GM21825 (cell line): ENCODE measurements around the gene P2RY12.
"Not testable (repeated sequence)": the region's sequence is repeated elsewhere in the genome, so short reads cannot be mapped to it uniquely, and the experiment has no call there.

Experiments
- ATAC-seq: cut with Tn5 transposase; IDR thresholded peaks from one replicate; pipeline ENCODE4 v1.9.1; 2021; ENCODE audit warnings: mild to moderate bottlenecking, moderate library complexity; ENCODE audit not compliant: unreplicated experiment

The P2RY12 gene

DNA sequence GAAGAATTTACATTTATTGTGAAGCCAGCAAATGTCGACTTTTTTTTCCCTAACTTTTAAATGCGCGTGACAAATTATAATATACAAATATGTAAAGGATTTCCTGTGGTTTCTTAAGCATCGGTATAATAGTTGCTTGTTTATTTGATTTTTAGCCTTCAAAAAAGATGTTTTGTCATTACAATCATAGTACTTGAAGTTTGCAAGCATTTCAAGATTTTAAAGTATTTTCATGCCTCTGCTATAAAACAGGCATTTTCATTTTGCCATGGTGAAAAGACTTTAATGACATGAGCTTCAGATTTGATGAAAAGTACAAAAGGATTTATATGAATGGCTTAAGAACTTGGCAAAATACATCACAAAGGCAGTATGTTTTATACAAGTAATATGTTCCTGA is 9.4 kb upstream of the P2RY12 start:
- ATAC-seq, result no peak

DNA sequence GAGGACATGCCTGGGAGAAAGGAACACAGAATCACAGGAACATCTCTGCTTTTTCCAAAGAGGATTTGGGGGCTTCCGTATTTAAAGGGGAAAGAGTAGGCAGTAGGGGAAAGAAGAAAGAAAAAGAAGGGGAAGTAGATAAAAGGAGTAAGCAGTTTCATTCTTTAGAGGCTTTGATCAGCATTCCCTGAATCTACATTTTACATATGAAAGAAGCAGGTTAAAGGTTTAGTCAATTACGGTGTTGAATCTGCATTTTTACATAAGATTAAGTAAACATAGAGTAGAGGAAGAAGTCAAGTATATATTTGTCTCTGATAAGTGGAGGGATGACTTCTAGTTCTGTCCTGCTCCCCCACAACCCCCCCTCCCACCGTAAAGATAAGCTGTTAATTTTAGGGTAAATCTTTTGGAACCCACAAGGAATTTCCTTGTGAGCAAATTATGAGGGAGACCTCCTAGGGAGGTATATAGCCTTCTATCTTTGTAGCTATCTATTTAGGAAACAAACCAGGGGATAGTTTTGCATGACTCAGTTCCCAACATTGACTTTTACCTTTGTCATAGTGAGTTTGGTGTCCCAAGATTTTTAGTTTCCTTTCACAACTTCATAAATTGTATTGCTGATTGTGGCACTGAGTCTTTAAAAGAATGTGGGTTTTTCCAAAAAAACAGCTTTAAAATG is 8.7 kb upstream of the P2RY12 start:
- ATAC-seq, result no peak

DNA sequence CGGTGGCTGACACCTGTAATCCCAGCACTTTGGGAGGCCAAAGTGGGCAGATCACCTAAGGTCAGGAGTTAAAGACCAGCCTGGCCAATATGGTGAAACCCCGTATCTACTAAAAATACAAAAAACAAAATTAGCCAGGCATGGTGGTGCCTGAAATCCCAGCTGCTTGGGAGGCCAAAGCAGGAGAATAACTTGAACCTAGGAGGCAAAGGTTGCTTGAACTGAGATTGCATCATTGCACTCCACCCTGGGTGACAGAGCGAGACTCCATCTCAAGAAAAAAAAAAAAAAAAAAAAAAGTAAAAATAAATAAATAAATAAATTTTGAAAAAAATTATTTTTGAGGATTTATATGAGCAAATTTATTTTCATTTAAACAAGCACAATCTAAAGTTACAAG is 7.6 kb upstream of the P2RY12 start:
- ATAC-seq, result not testable (repeated sequence)

DNA sequence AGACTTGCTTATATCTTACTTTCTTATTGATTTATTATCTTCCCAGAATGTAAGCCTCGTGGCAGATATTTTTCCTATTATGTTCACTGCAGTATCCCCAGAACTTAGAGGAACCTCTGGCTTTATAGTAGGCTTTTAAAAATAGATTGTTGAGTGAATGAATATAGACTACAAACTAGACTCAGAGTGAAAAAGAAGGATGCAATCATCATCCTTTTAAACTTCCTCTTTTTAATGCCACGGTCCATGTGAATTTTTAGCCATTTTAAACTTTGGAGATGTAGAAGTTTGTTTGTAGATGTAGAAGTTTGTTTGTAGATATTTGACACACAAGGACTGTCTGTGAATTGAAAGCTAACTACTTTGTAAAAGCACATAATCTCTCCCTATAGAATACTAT is 7.2 kb upstream of the P2RY12 start:
- no peak for ATAC-seq

DNA sequence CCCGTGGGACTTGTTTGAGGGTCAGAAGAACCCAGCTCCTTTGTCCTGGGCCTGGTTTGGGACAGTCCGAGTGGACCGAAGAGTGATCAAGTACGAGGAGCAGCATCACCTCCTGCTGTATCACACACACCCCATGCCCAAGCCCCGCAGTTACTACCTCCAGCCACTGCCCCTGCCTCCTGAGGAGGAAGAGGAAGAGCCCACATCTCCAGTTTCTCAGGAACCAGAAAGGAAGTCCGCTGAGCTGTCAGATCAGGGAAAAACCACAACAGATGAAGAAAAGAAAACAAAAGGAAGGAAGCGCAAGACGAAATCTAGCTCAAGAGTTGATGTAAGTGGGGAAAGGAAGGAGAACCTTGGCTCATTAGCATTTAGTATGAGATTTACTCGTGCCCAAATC is 3.3 kb upstream of the P2RY12 start:
- no peak for ATAC-seq

DNA sequence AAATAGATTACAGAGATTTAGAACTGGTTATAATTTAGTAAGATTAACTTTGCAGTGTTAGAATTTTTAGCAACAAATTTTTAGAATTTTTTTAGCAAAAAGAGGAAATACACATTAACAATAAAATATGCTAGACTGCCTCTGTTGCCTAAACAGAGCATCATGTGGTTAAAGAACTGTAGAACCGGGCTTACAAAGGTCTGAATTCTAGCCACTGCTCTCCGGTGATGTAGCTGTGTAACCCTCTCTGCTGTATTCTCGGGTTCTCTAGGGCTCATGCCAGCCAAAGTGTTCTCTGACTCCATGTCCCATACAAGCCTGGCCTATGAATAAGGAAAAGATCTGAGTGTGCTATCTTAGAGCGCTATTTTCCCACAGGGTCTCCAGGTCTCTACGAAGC is 2.9 kb upstream of the P2RY12 start:
- ATAC-seq, result no peak

DNA sequence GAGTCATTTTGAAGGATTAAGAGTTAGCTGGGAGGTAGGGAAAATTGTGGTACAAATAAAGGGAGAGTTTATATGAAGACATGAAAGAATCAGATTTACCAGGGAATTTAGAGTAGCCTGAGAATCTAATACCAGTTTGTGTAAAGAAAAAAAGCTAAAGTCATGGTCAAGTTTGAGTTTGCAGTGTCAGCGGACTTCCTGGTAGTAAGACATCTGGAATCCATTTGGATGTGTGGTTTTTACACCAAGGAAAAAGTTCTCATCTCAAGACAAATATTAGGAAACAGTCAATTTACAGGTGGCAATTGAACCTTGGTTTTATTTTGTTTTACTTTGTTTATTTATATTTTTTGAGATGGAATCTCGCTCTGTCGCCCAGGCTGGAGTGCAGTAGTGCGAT is 1.5 kb upstream of the P2RY12 start:
- no peak for ATAC-seq

DNA sequence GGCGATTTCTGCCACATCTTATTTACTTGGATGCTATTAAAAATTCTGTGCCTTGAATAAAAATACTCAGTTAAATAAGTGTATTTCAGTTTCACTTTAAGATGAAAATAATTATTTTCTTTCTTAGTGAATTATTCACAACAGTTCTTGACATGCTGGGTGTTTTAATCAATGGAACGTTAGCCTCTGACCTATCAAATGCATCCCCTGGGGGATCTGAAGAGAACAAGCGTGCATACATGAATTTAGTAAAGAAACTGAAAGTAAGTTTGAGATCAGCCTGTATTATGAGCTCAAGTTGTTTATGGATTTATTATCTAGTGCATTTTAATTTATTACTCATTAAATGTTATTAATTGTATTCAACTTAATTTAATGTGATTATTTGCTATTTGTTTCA is 597 bp downstream of the P2RY12 start:
- ATAC-seq, result peak; percentile 43

DNA sequence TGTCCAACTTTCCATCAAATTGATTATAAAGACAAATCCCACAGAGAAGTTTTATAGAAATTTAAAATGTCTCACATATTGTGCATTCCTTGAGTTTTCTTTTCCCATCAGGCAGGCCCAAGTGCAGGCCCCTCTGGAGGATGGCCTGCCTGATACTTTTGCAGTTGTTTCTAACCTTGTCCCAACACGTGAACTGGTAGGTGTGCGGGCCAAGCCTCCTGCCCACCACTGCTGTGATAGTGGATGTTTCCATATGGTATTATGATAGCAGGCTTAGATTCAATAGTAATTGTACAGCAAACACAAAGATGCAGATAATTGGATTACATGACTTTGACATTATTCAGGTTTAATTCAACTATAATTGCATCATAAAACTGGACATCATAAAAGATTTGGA is 1.4 kb downstream of the P2RY12 start:
- ATAC-seq, result no peak

DNA sequence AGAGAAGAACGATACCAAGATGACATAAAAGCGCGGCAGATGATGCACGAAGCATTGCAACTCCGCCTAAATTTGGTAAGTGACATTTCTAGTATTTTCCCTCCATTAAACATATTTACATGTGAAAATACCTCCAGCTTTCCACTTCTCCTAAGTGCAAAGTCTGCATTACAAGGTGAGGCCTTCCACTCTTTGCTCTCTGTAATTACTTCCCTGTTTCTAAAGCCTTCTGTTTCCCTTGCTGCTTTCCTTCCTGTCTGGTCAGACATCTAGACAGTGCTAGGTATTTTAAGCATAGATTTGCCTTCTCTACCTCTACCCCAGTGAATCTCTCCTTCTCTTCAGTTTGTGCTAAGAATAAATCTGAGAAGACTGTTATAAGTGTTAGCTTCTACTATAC is 1.9 kb downstream of the P2RY12 start:
- ATAC-seq, result peak; percentile 49

DNA sequence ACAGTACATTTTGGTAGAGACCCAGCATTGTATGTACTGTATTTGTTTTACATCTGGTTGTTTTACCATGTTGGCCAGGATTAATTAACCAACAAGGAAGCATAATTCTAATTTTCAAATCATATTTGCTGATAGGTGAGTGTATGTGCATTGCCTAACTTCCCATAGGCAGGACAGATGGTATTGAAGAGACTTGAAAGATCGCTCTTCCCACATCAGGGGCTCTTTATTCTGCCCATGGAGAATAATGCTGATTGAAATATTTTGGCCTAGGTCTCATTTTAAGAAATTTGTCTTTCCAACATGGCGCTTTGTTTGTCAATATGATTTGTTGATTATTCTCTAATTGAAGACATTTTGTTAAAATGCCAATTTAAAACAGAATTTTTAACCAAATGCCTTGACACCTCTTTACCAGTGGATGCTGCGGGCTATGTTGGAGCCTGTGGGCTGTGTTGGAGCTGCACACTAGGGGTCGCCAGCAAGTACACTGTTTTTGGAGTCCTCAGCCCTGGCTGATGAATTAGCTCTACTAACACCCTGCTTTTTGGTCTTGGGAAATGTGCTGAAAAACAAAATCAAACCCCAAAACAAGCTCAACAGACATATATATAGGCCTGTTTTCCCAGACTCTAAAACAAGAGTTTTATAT is 5.3 kb downstream of the P2RY12 start:
- peak; percentile 28 for ATAC-seq

DNA sequence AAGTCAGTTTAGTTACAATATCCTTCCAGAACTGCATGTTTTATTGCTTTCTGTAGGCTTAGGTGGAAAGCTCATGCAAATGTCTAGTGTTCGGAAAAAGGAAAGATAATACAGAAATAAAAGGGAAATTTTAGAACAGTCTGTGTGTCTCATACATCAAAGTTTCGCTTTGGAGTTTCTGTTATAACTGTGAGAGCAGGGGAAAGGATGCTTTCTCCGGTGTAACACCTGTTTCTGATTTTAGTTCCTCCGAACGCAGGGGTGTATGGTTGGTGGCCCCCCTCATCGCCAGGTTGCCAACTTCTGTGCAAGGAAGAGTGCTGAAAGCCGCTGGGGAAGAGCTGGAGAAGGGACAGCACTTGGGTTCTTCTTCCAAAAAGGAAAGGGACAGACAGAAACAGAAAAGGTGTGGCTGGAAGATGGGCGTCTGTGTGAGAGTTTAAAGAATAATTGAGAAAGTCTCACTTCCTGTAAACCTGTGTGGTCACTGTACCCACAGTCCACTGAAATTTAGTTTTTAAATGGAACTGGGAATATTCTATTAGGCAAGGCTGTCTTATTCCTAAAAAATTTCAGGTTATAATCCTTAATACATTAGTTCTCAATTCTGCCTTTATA is 6.7 kb downstream of the P2RY12 start:
- ATAC-seq, result peak; percentile 51

DNA sequence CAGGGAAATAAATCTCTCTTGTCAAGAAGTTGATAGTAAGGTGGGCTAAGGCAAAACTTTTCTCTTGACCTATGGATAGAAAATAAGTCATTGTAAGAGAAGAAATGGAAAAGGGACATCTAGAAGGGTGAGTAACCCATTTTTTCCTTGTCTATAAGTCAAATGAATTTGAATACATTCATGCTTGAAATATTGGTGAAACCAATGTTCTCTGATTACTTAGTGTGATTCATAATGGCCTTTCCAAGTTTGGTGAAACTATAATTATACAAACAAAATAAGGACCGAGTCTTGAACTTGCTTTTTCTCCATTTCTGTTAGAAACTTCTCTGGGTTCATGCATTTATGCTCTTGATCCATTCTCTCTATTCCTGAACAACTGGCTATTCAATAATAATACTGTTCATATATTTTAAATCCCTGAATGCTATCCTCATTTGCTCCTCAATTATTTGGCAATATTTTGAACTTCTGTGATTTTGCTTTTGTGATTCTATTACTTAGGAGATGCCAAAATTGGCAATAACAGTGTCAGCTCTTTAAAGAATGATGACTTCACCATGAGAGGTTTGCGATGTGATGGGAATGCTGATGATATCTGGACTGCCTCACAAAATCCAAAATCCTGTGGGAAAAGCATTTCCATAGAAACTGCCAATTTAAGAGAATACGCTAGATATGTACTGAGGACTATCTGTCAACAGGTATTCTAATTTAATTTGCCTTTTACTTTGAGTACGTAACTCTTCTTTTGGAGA is 12.3 kb downstream of the P2RY12 start:
- ATAC-seq, result no peak

DNA sequence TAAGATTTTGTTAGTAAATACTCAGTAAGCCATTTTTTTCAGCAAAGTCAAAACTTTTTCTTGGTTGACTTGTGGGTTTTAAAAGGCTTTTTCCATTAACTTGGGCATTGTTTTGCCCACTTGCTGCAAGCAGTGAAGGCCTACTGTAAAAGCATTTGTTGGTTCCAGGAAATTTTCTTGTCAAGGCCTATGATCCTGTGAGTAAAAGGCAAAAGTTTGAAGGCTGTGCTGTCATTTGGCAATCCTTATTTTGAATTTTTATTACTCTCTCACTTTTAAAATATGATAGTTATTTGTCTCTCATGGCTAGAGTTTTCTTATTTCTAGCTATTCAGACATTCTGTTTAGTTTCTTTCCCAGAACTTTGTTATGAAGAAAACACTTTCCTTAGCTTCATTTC is 13.0 kb downstream of the P2RY12 start:
- ATAC-seq, result no peak

DNA sequence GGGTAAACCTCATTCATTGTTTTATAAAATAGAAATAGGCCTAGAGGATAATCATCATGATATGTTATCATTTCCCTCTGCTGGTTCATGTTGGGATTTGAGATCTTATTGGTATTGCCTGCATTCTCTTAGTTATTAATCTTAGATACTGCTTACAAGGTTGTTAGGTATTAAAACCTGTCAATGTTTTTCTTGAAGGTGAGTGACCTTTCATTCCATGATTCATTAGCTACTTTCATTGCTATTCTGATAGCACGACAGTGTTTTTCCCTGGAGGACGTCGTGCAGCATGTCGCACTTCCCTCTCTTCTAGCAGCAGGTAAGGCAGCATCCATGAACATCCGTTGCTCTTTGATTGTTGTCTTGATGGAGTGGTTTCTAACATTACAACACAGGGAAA is 17.1 kb downstream of the P2RY12 start:
- no peak for ATAC-seq

DNA sequence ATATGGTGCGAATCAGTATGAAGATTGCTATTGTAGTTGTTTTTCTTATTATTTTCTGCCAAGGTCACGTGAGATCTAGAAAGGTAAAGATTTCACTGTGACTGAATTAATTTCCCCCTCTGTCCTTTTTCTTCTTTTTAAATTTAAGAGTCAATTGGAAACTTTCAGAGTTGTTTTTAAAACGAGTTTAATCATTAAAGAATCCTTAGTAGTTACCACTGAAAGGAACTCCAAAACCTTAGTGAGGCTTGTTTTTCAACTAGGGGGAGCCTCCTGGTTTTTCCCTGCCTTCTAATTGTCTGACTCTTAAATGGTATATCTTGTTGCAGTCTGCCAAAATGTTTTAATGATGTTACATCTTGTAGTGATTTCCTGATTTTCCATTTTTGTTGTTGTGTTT is 17.6 kb downstream of the P2RY12 start:
- no peak for ATAC-seq

DNA sequence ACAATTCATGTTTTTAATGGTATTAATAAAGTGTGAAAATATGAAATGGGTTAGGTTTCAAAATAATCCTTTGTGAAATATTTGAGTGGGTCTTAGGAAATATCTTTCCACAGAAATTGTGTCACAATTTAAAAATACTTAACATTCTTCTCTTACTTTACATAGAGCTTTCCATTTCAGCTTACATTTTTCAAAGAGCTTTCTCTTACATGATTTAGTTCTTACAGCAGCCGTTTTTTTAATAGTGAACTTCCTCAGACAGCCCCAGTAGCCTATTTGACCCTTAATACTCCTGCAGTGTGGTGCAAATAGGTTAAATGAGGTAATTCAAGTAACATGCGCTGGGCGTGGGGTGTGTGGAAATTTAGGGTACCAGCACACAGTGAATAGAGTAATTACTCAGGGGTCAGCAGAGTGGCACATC is 21.8 kb downstream of the P2RY12 start:
- ATAC-seq, result no peak

DNA sequence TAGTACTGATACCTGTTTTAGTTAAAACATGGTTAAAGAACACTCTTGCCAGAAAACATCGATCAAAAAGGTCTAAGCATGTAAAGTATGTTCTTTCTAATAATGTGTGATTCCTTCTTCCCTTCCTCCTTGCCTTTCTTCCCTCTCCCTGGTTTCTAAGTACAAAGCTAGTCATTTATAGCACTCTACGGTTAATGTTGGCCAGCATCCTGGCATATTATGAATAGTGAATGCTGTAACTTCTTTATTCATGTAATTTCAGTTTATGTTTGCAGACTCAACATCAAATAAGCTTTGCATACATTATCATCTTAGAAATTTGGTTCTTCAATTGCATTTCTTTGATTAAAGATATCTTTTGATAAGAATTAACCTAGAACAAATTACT is 27.1 kb downstream of the P2RY12 start:
- ATAC-seq, result no peak

DNA sequence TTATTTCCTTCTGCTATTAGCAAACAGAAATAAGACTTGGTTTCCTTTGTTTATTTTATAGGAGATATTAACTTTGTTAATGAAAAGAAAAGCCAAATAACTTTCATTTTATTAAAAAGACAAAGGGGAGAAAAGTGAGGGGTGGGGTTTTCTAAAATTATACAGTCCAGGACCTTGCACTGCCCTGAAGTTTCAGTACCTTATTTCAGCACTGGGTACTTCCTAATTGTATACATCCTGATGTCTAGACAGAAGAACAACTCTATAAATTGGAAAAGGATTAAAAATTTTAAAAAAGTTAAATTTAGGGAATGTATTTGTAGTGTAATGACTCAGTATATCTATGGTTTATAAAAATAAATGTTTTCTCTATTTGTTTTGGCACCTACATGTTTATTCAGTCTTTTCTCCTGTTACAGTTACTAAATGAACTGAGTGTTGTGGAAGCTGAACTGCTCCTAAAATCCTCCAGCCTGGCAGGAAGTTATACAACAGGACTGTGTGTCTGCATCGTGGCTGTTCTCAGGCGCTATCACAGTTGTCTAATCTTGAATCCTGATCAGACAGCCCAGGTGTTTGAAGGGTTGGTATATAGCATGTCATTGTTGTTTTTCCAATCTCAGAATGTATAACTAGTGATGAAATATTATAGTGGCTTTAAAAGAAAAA is 27.6 kb downstream of the P2RY12 start:
- ATAC-seq, result no peak

DNA sequence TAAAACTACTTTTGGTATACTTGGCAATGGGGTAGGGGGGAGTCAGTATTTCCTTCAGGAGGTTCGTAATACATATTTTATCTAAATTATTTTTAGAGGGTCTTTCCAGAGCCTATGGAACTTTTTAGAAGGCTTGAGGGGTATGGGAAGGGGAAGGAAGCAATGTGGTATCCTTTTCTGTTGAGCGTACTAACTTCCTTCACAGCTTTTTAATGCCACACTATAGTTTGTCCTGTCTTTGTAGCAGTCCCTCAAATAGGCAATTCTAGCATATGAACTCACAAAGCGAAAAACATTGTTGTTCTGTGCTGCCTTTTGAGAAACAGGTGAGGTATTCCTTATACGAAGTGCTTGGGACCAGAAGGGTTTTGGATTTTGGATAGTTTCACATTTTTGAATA is 32.9 kb downstream of the P2RY12 start:
- peak; percentile 8 for ATAC-seq

DNA sequence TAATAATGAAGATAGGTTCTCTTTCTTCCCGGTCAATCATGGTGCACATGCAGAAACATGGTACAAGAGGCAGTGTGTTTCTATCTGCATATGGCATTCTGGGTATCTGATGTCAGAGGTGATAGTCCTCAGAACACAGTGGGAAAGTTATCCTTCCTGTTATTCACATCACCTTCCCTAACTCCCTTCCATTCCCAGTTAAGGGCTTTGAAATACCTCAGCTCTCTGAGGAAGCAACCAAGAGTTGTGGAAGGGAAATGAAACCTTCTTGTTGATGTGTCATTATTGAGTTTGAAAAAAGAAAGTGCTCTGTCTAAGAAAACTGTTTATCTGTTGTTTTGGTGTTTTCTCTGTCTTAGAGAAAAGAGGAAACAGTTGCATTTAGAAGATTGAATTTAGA is 33.3 kb downstream of the P2RY12 start:
- peak; percentile 89 for ATAC-seq
